PC-3 (cell line): ENCODE data around the gene AFF3.

Experiments used
- CTCF ChIP-seq: fragments of 300-600 bp; sonication (generic); conservative IDR thresholded peaks from 2 replicates; pipeline ENCODE4 v1.5.1; 2017; ENCODE audit warnings: antibody characterized with exemption, low read depth, mild to moderate bottlenecking, low read length
- EZH2 ChIP-seq: fragments of 300-600 bp; sonication (generic); IDR thresholded peaks from one replicate; pipeline ENCODE4 v1.6.1; 2017; ENCODE audit warnings: antibody characterized with exemption, mild to moderate bottlenecking, low read length; ENCODE audit not compliant: unreplicated experiment

- TF ChIP-seq CTCF (no peak), EZH2 (no peak)
Measured at GRCh38 chr2:99623035-99623434, 519.4 kb downstream of the AFF3 start.
